Measurements from ENCODE around the gene UBE2R2. TPM values are rescaled to one million over a fixed set of nuclear protein-coding genes. Genes with fewer than 3 reads are reported as not detected.
"Not testable (repeated sequence)": the region's sequence is repeated elsewhere in the genome, so short reads cannot be mapped to it uniquely, and the experiment has no call there.

Gene UBE2R2
- total and polyA plus RNA-seq, 10 of the 15 experiments (the other 5 are each of a cell fraction or from before 2014, with no cell fraction given), result 7.2 to 32.8 (median 17.2) TPM

- TF ChIP-seq HDGF (IDR thresholded peaks at IDR 0.05), result no peak
- TF ChIP-seq EED (IDR thresholded peaks at IDR 0.05; ENCODE audit: low read depth), result no peak
- no peak for TF ChIP-seq CREM (IDR thresholded peaks at IDR 0.05; ENCODE audit: low read depth)
- TF ChIP-seq LARP7 (IDR thresholded peaks at IDR 0.05), result no peak
- no peak for TF ChIP-seq RELB (IDR thresholded peaks at IDR 0.05; ENCODE audit: low read depth)
- TF ChIP-seq PBX3 (IDR thresholded peaks at IDR 0.05; ENCODE audit: insufficient replicate concordance, low read depth, low read length), result no peak
- TF ChIP-seq ZBED1 (IDR thresholded peaks at IDR 0.05; ENCODE audit: borderline replicate concordance), result no peak
- no peak for TF ChIP-seq NFYA (IDR thresholded peaks at IDR 0.05; ENCODE audit: borderline replicate concordance, low read depth, low read length)
- no peak for TF ChIP-seq IKZF1 (conservative IDR thresholded peaks at IDR 0.05)
- TF ChIP-seq FOS (IDR thresholded peaks at IDR 0.05; ENCODE audit: borderline replicate concordance, extremely low read depth, insufficient read length), result no peak
- no peak for TF ChIP-seq STAT3 (IDR thresholded peaks at IDR 0.05; ENCODE audit: low read depth, low read length)
- no peak for TF ChIP-seq RCOR1 (conservative IDR thresholded peaks at IDR 0.05; ENCODE audit: low read depth, low read length)
- H2AFZ ChIP-seq (ENCODE audit: control insufficient read depth, low read depth, low read length), result no peak overlapping the region
- in situ Hi-C loops (cut with MboI) (no loop called here), intact Hi-C loops (cut with micrococcal nuclease; ENCODE audit: unreplicated experiment) (no loop called here)
- no peaks in the 10 kb centered on the region for H3K79me2 ChIP-seq (ENCODE audit: control insufficient read depth, insufficient read depth, low read length)
- 4% methylated on average over 2 of the region's 2 CpGs for WGBS (ENCODE audit: insufficient coverage, insufficient replicate concordance, low lambda C conversion rate, missing lambda C conversion rate)
- H3K9ac ChIP-seq (ENCODE audit: control insufficient read depth, insufficient read depth, low read length), result no peak overlapping the region
- POLR2A ChIA-PET, result no interaction called here
- H3K36me3 ChIP-seq (ENCODE audit: control insufficient read depth in 2 of 2, insufficient read depth in 2 of 2, low read length in 1 of 2), result no peaks in the 10 kb centered on the region
- ATAC-seq (no peak), FAIRE-seq (no peak), DNase-seq (ENCODE audit: low read depth, low spot score) (no peak)
- no TSS peak for BruUV-seq (replicated peaks)
- no peak overlapping the region for H3K27ac ChIP-seq (ENCODE audit: control insufficient read depth, insufficient read depth)
- H3K4me1 ChIP-seq (ENCODE audit: control insufficient read depth, insufficient read depth, low read length), result no peaks in the 10 kb centered on the region
- no peak overlapping the region for H3K4me3 ChIP-seq
- no peaks in the 10 kb centered on the region for H3K9me3 ChIP-seq (replicated peaks; ENCODE audit: control insufficient read depth, insufficient read depth, low read length)
- CTCF ChIA-PET, result interaction anchor here (1.1 to 2.3 kb wide), 3 partner anchors 12 to 45 kb away, joined by 3 to 10 read pairs (median 4); no protein-coding TSS in a partner anchor
- no peaks in the 10 kb centered on the region for H3K27me3 ChIP-seq (replicated peaks in 1 of 2; ENCODE audit: control insufficient read depth in 2 of 2, insufficient read depth in 2 of 2, low read length in 1 of 2)
- SMC1A ChIA-PET (ENCODE audit: uncharacterized antibody, unreplicated experiment), result interaction anchor here (1.1 kb wide), 1 partner anchor 46 kb away, joined by 3 read pairs; no protein-coding TSS in a partner anchor
- RAD21 ChIA-PET (ENCODE audit: unreplicated experiment), result no interaction called here
- H4K20me1 ChIP-seq (ENCODE audit: control insufficient read depth, insufficient read depth), result no peaks in the 10 kb centered on the region
- H3K4me2 ChIP-seq (ENCODE audit: control insufficient read depth, insufficient read depth), result no peak overlapping the region
These were observed 25.8 kb upstream of the UBE2R2 start for GRCh38 chr9:33791117-33791516.

- H3K9ac ChIP-seq (ENCODE audit: control insufficient read depth, insufficient read depth, low read length); POLR2A ChIA-PET; intact Hi-C loops (cut with micrococcal nuclease; ENCODE audit: unreplicated experiment); H3K4me3 ChIP-seq; H3K4me1 ChIP-seq (ENCODE audit: control insufficient read depth, insufficient read depth, low read length); H3K9me3 ChIP-seq (replicated peaks; ENCODE audit: control insufficient read depth, insufficient read depth, low read length); ATAC-seq; H3K4me2 ChIP-seq (ENCODE audit: control insufficient read depth, insufficient read depth); SMC1A ChIA-PET (ENCODE audit: uncharacterized antibody, unreplicated experiment); CTCF ChIA-PET; H3K36me3 ChIP-seq (ENCODE audit: control insufficient read depth in 2 of 2, insufficient read depth in 2 of 2, low read length in 1 of 2); in situ Hi-C loops (cut with MboI); H4K20me1 ChIP-seq (ENCODE audit: control insufficient read depth, insufficient read depth); FAIRE-seq; H3K27ac ChIP-seq (ENCODE audit: control insufficient read depth, insufficient read depth); H3K79me2 ChIP-seq (ENCODE audit: control insufficient read depth, insufficient read depth, low read length); DNase-seq (ENCODE audit: low read depth, low spot score); RAD21 ChIA-PET (ENCODE audit: unreplicated experiment); H3K27me3 ChIP-seq (replicated peaks in 1 of 2; ENCODE audit: control insufficient read depth in 2 of 2, insufficient read depth in 2 of 2, low read length in 1 of 2); BruUV-seq (replicated peaks); H2AFZ ChIP-seq (ENCODE audit: control insufficient read depth, low read depth, low read length): not testable (repeated sequence)
- WGBS (ENCODE audit: insufficient coverage, insufficient replicate concordance, low lambda C conversion rate, missing lambda C conversion rate), result 29% methylated on average over 1 of the region's 1 CpG
These were observed 23.5 kb upstream of the UBE2R2 start for GRCh38 chr9:33793496-33793895.

All from GM12878 (cell line).